Glutamatergic neuron (in vitro differentiated cells): ENCODE results near the gene FRMD4B. TPM values are rescaled to one million over a fixed set of nuclear protein-coding genes. Genes with fewer than 3 reads are reported as not detected.

ENCODE experiments used
- DNase-seq: peaks from one replicate; pipeline ENCODE4 v3.0.0; 2022
- H3K27ac Mint-ChIP-seq: one replicate; pipeline ENCODE4 v1.8.0; 2020; ENCODE audit warnings: mild to moderate bottlenecking, mixed read lengths, inconsistent platforms; ENCODE audit not compliant: unreplicated experiment
- H3K27me3 Mint-ChIP-seq: one replicate; pipeline ENCODE4 v1.8.0; 2020; ENCODE audit warnings: mild to moderate bottlenecking, moderate library complexity, mixed read lengths, inconsistent platforms; ENCODE audit not compliant: unreplicated experiment
- H3K36me3 Mint-ChIP-seq: one replicate; pipeline ENCODE4 v1.8.0; 2020; ENCODE audit warnings: mild to moderate bottlenecking, mixed read lengths, inconsistent platforms; ENCODE audit not compliant: unreplicated experiment
- H3K4me1 Mint-ChIP-seq: one replicate; pipeline ENCODE4 v1.8.0; 2020; ENCODE audit warnings: mild to moderate bottlenecking, low read depth, mixed read lengths, inconsistent platforms; ENCODE audit not compliant: unreplicated experiment
- H3K4me3 Mint-ChIP-seq: one replicate; pipeline ENCODE4 v1.8.0; 2020; ENCODE audit warnings: mild to moderate bottlenecking, mixed read lengths, inconsistent platforms; ENCODE audit not compliant: unreplicated experiment
- H3K9me3 Mint-ChIP-seq: one replicate; pipeline ENCODE4 v1.8.0; 2020; ENCODE audit warnings: mild to moderate bottlenecking, moderate library complexity, mixed read lengths, inconsistent platforms; ENCODE audit not compliant: unreplicated experiment
- total RNA-seq: library from RNA; stranded (reverse); fragmentation: NEBNext Ultra II Directional; extraction: Animal tissue kit (Norgen Biotek cat#: 25700); gene quantifications from one replicate; pipeline ENCODE4 v1.2.1, GENCODE V29; 2021; ENCODE audit not compliant: unreplicated experiment
- TF ChIP-seq, protein P1 (sequence below): fragments of 200-600 bp; sonication (generic); IDR thresholded peaks from one replicate; pipeline ENCODE4 v1.5.0; 2021; ENCODE audit not compliant: partially characterized antibody, unreplicated experiment

The FRMD4B gene
- total RNA-seq, 1 donor from 2014 or later = 3.9 TPM

DNA sequence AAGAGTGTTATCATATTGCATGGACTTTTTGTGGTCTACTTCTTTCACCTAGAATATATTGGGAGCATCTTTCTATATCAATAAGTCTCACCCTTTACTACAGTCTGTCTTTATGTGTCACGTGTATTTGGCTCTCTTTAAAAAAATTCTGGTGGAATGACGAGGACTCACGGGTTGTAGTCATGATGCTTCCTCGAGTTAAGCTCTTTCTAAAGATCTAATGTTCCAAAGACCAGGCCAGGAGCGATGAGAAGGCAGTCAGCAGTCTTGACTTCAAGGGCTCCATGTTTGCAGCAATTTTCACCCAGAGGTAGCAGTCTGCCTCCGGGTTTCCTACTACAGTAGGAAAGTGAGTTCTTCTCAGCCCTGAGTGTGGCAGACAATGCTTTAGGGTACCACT is 88.9 kb downstream of the FRMD4B start:
- H3K4me1 Mint-ChIP-seq = peaks cover 34% of the 10 kb centered on the region
- peaks cover 7% of the 10 kb centered on the region for H3K27me3 Mint-ChIP-seq
- no peak overlapping the region for H3K4me3 Mint-ChIP-seq
- H3K27ac Mint-ChIP-seq = no peak overlapping the region
- DNase-seq = no peak
- no peaks in the 10 kb centered on the region for H3K36me3 Mint-ChIP-seq
- TF ChIP-seq, protein P1, sequence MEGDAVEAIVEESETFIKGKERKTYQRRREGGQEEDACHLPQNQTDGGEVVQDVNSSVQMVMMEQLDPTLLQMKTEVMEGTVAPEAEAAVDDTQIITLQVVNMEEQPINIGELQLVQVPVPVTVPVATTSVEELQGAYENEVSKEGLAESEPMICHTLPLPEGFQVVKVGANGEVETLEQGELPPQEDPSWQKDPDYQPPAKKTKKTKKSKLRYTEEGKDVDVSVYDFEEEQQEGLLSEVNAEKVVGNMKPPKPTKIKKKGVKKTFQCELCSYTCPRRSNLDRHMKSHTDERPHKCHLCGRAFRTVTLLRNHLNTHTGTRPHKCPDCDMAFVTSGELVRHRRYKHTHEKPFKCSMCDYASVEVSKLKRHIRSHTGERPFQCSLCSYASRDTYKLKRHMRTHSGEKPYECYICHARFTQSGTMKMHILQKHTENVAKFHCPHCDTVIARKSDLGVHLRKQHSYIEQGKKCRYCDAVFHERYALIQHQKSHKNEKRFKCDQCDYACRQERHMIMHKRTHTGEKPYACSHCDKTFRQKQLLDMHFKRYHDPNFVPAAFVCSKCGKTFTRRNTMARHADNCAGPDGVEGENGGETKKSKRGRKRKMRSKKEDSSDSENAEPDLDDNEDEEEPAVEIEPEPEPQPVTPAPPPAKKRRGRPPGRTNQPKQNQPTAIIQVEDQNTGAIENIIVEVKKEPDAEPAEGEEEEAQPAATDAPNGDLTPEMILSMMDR = no peak
- H3K9me3 Mint-ChIP-seq = peaks cover 3% of the 10 kb centered on the region

DNA sequence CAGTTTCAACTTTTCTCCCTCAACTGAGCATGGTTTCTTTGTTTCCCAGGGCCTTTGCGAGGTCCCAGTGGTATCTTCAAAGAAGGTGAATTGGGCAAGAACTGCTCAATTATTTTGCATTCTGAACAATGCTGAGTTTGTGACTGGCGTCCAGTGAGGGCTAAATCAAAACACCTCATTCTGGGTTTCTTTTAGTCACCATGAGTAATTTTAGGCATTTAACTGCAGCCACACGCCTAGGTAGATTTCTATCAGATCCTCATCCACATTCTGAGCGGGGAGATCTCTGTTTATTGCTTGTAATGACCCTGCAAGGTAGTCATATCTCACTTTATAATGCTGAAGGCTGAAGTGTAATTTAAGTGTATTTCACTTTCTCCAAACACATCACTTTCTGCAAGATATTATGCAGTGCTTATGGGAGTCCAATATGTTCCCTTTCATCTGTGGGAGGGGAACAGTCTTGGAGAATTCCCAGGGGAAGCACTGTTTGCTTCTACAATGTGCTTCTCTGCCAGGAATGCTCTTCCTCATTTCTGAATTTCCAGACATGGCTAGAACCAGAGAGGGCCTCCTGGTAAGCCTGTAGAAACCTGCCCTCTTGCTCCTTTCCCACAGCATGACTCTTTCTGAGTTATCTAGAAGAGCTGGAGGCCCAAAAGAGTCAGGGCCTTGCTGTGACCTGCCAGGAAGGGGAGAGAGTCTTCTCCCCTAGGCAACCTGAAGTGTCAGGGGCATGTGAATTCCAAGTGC is 91.7 kb downstream of the FRMD4B start:
- peaks cover 40% of the 10 kb centered on the region for H3K4me1 Mint-ChIP-seq
- H3K9me3 Mint-ChIP-seq = peaks cover 3% of the 10 kb centered on the region
- H3K27ac Mint-ChIP-seq = peak overlapping the region; percentile 54

GRCh38 chr3:69292959-69293574 is 92.8 kb downstream of the FRMD4B start:
- Mint-ChIP-seq H3K4me3 (peak overlapping the region; percentile 57), H3K36me3 (no peaks in the 10 kb centered on the region), H3K9me3 (peaks cover 3% of the 10 kb centered on the region), H3K4me1 (peaks cover 47% of the 10 kb centered on the region), H3K27ac (peak overlapping the region; percentile 89), H3K27me3 (peaks cover 7% of the 10 kb centered on the region)
- TF ChIP-seq, protein P1 = no peak
- DNase-seq = no peak

More for the DNA sequence above, 91.7 kb downstream of the FRMD4B start:
- DNase-seq = no peak
- Mint-ChIP-seq H3K27me3 (peaks cover 7% of the 10 kb centered on the region), H3K4me3 (peak overlapping the region; percentile 32), H3K36me3 (no peaks in the 10 kb centered on the region)
- TF ChIP-seq, protein P1 = no peak

GRCh38 chr3:69292185-69292584 is 93.7 kb downstream of the FRMD4B start:
- H3K36me3 Mint-ChIP-seq = no peaks in the 10 kb centered on the region
- no peak overlapping the region for H3K4me3 Mint-ChIP-seq
- H3K9me3 Mint-ChIP-seq = peaks cover 3% of the 10 kb centered on the region
- TF ChIP-seq, protein P1 = no peak
- DNase-seq = no peak
- peaks cover 47% of the 10 kb centered on the region for H3K4me1 Mint-ChIP-seq
- no peak overlapping the region for H3K27ac Mint-ChIP-seq
- H3K27me3 Mint-ChIP-seq = peaks cover 7% of the 10 kb centered on the region

GRCh38 chr3:69290430-69290829 is 95.5 kb downstream of the FRMD4B start:
- H3K27me3 Mint-ChIP-seq = peaks cover 6% of the 10 kb centered on the region
- H3K4me3 Mint-ChIP-seq = no peak overlapping the region
- H3K9me3 Mint-ChIP-seq = peaks cover 3% of the 10 kb centered on the region
- H3K4me1 Mint-ChIP-seq = peaks cover 37% of the 10 kb centered on the region
- TF ChIP-seq, protein P1 = no peak
- H3K27ac Mint-ChIP-seq = no peak overlapping the region
- no peaks in the 10 kb centered on the region for H3K36me3 Mint-ChIP-seq
- no peak for DNase-seq
